ENCODE results near the gene DNAH12. TPM values are rescaled to one million over a fixed set of nuclear protein-coding genes. Genes with fewer than 3 reads are reported as not detected.
"Not testable (repeated sequence)": the region's sequence is repeated elsewhere in the genome, so short reads cannot be mapped to it uniquely, and the experiment has no call there.

Gene DNAH12
- total RNA-seq, 3 donors from 2014 or later: 0.15 to 0.33 (median 0.32) TPM

- Histone ChIP-seq H3K4me3 (no peak overlapping the region), H3K9me3 (no peaks in the 10 kb centered on the region), H3K4me1 (no peaks in the 10 kb centered on the region), H3K27me3 (no peaks in the 10 kb centered on the region), H3K36me3 (no peaks in the 10 kb centered on the region), H3K27ac (no peak overlapping the region)
- TF ChIP-seq POLR2A (IDR thresholded peaks at IDR 0.05) (no peak), POLR2AphosphoS5 (IDR thresholded peaks at IDR 0.05) (no peak), CTCF (IDR thresholded peaks at IDR 0.05) (no peak)
- intact Hi-C loops (cut with DNase I; ENCODE audit: low total_unique reads): no loop called here
- DNase-seq (ENCODE audit: low spot score in 2 of 2): no peak
Observed at GRCh38 chr3:57382933-57383332, 161.2 kb downstream of the DNAH12 start.

- Histone ChIP-seq H3K9me3 (peaks cover 0 to 11% of the 10 kb centered on the region in 2 donors), H3K27ac (no peak overlapping the region), H3K27me3 (no peaks in the 10 kb centered on the region), H3K4me1 (no peaks in the 10 kb centered on the region), H3K4me3 (no peak overlapping the region), H3K36me3 (peaks cover 4% of the 10 kb centered on the region)
- TF ChIP-seq POLR2A (IDR thresholded peaks at IDR 0.05): no peak
- TF ChIP-seq CTCF (IDR thresholded peaks at IDR 0.05): no peak
- DNase-seq (ENCODE audit: low spot score in 2 of 2): no peak
- intact Hi-C loops (cut with DNase I; ENCODE audit: low total_unique reads): no loop called here
Observed at GRCh38 chr3:57370341-57370740, 173.8 kb downstream of the DNAH12 start.

- H3K9me3 ChIP-seq; H3K4me3 ChIP-seq; intact Hi-C loops (cut with DNase I; ENCODE audit: low total_unique reads); H3K4me1 ChIP-seq; H3K27me3 ChIP-seq; DNase-seq (ENCODE audit: low spot score in 2 of 2); H3K36me3 ChIP-seq; H3K27ac ChIP-seq: not testable (repeated sequence)
Observed at GRCh38 chr3:57365089-57365488, 179.1 kb downstream of the DNAH12 start.

- DNase-seq (ENCODE audit: low spot score in 2 of 2); H3K4me1 ChIP-seq; H3K27me3 ChIP-seq; H3K4me3 ChIP-seq; H3K36me3 ChIP-seq; H3K9me3 ChIP-seq; H3K27ac ChIP-seq; intact Hi-C loops (cut with DNase I; ENCODE audit: low total_unique reads): not testable (repeated sequence)
Observed at GRCh38 chr3:57356275-57356674, 187.9 kb downstream of the DNAH12 start.

GRCh38 chr3:57354768-57355167 lies 189.4 kb downstream of the DNAH12 start:
- intact Hi-C loops (cut with DNase I; ENCODE audit: low total_unique reads): no loop called here

GRCh38 chr3:57350271-57350670 lies 193.9 kb downstream of the DNAH12 start:
- no peak overlapping the region for H3K4me3 ChIP-seq
- H3K27me3 ChIP-seq: no peaks in the 10 kb centered on the region
- no peak for TF ChIP-seq POLR2A (IDR thresholded peaks at IDR 0.05)
- TF ChIP-seq CTCF (IDR thresholded peaks at IDR 0.05): no peak
- intact Hi-C loops (cut with DNase I; ENCODE audit: low total_unique reads): no loop called here
- no peak overlapping the region for H3K27ac ChIP-seq
- H3K36me3 ChIP-seq: no peaks in the 10 kb centered on the region
- no peaks in the 10 kb centered on the region for H3K9me3 ChIP-seq
- H3K4me1 ChIP-seq: no peaks in the 10 kb centered on the region
- no peak for DNase-seq (ENCODE audit: low spot score in 2 of 2)

More at GRCh38 chr3:57354768-57355167, 189.4 kb downstream of the DNAH12 start:
- Histone ChIP-seq H3K4me3 (no peak overlapping the region), H3K27ac (no peak overlapping the region), H3K27me3 (no peaks in the 10 kb centered on the region), H3K36me3 (no peaks in the 10 kb centered on the region), H3K4me1 (no peaks in the 10 kb centered on the region), H3K9me3 (no peaks in the 10 kb centered on the region)
- TF ChIP-seq POLR2A (IDR thresholded peaks at IDR 0.05) (no peak), POLR2AphosphoS5 (IDR thresholded peaks at IDR 0.05) (no peak), CTCF (IDR thresholded peaks at IDR 0.05) (no peak)
- no peak for DNase-seq (ENCODE audit: low spot score in 2 of 2)

GRCh38 chr3:57339071-57339642 lies 205.0 kb downstream of the DNAH12 start:
- H3K27me3 ChIP-seq; DNase-seq (ENCODE audit: low spot score in 2 of 2); intact Hi-C loops (cut with DNase I; ENCODE audit: low total_unique reads); H3K4me3 ChIP-seq; H3K27ac ChIP-seq; H3K36me3 ChIP-seq; H3K4me1 ChIP-seq; H3K9me3 ChIP-seq: not testable (repeated sequence)

- DNase-seq (ENCODE audit: low spot score in 2 of 2); H3K9me3 ChIP-seq; H3K27ac ChIP-seq; intact Hi-C loops (cut with DNase I; ENCODE audit: low total_unique reads); H3K4me3 ChIP-seq; H3K36me3 ChIP-seq; H3K27me3 ChIP-seq; H3K4me1 ChIP-seq: not testable (repeated sequence)
Observed at GRCh38 chr3:57338272-57339070, 205.7 kb downstream of the DNAH12 start.
